HG03025 (cell line): Measurements from ENCODE around the gene HHATL.

Experiments used
- ATAC-seq: cut with Tn5 transposase; IDR thresholded peaks from one replicate; pipeline ENCODE4 v1.9.1; 2021; ENCODE audit warnings: mild to moderate bottlenecking, moderate library complexity; ENCODE audit not compliant: unreplicated experiment, low FRiP score

The HHATL gene

GRCh38 chr3:42686832-42687650 is 15.6 kb downstream of the HHATL start:
- no peak for ATAC-seq

DNA sequence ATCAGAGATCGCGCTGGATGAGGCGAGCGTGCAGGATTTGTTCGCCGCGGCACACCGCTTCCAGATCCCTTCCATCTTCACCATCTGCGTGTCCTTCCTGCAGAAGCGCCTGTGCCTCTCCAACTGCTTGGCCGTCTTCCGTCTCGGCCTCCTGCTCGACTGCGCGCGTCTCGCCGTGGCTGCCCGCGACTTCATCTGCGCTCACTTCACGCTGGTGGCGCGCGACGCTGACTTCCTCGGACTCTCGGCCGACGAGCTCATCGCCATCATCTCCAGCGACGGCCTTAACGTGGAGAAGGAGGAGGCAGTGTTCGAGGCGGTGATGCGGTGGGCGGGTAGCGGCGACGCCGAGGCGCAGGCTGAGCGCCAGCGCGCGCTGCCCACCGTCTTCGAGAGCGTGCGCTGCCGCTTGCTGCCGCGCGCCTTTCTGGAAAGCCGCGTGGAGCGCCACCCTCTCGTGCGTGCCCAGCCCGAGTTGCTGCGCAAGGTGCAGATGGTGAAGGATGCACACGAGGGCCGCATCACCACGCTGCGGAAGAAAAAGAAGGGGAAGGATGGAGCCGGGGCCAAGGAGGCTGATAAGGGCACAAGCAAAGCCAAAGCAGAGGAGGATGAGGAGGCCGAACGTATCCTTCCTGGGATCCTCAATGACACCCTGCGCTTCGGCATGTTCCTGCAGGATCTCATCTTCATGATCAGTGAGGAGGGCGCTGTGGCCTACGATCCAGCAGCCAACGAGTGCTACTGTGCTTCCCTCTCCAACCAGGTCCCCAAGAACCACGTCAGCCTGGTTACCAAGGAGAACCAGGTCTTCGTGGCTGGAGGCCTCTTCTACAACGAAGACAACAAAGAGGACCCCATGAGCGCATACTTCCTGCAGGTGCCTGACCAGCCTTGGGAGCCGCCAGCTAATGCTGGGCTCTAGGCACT is 16.4 kb downstream of the HHATL start:
- no peak for ATAC-seq

- ATAC-seq = no peak
These were observed 17.2 kb downstream of the HHATL start, which contains the start of gene KLHL40 for GRCh38 chr3:42685363-42685881. Gene KLHL40, plus strand, starts transcription at chr3:42685537. Its CDS starts 82 bp downstream, at chr3:42685619.

DNA sequence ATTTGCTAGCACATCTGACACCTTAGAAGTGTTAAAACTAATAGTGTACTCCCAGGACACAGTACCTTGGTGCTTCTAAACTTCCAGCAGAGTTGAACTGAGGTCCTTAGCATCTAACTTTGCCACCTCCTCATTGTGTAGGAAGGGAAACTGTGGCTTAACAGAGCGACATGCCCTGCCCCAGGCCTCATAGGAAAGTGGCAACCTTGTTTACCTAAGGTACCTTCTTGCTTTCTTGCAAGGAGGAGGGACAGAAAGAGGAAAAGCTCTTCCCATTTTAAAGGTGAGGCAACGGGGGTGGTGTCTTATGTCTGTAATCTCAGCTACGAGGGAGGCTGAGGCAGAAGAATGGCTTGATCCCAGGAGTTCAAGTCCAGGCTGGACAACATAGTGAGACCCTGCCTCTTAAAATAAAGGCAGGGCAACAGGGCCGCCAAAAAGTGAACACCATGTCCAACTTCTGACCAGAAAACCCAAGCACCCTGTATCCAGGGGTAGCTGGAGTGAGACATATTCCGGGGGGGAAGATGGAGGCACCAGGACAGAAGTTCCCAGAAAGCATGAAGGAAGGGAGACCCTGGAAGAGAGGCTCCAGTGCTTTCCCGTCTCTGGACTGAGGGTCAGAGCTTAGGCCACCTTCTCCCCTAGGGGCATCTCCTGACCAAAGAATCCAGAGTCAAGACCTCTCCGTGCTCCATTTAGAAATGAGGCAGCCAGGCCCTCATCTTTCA is 17.8 kb downstream of the HHATL start:
- ATAC-seq = no peak

DNA sequence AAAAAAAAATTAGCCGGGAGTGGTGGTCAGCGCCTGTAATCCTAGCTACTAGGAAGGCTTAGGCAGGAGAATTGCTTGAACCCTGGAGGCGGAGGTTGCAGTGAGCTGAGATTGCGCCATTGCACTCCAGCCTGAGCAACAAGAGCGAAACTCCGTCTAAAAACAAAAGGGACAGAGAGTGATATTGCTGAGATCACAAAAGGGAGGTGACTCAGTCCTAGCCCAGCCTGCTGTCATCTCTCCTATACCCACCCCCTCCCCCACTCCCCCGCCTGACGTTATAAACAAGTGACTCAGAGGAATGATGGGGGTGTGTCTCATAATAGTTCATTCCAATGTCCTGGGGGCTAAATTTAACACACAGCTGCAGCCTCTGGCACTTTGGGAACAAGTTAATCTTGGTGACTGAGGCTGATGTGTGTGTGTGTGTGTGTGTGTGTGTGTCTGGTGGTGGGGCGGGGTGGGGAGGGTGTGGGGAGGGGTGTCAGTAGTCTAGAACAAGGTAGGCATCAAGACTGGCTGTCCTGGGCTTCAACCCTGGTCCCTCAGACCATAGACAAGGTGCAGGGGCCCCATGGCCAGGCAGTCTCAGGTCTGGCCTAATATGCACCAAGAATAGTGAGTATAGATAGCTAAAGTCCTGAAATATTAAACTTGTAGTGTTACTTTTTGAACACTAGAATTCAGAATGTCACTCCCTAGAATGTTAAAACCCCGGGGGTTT is 18.6 kb downstream of the HHATL start:
- no peak for ATAC-seq

DNA sequence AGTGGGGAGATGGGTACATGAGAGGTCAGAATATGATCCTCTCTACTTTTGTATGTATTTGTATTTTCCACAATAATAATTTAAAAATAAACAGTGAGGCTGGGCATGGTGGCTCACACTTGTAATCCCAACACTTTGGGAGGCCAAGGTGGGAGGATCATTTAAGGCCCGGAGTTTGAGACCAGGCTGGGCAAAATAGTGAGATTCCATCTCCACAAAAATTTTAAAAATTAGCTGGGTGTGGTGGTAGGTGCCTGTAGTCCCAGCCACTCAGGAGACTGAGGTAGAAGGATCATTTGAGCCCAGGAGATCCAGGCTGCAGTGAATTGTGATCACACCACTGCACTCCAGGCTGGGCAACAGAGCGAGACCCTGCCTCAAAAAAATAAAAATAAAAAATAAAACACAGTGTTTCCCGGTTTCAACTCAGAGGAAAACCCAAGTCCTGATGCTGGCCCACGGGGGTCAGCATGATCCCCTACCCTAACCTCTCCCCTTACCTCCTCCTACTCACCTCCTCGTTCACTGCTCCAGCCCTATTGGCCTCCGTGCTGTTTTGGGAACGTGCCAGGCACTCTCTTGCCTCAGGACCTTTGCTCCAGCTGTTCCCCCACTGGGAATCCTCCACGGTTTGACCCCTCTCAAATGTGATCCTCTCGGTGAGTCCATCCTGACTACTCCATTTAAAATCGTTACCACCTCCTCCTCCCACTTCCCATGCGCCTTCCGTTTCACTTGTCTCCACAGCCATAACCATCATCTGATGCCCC is 20.1 kb downstream of the HHATL start:
- no peak for ATAC-seq

GRCh38 chr3:42681361-42682038 is 21.1 kb downstream of the HHATL start:
- ATAC-seq = no peak

DNA sequence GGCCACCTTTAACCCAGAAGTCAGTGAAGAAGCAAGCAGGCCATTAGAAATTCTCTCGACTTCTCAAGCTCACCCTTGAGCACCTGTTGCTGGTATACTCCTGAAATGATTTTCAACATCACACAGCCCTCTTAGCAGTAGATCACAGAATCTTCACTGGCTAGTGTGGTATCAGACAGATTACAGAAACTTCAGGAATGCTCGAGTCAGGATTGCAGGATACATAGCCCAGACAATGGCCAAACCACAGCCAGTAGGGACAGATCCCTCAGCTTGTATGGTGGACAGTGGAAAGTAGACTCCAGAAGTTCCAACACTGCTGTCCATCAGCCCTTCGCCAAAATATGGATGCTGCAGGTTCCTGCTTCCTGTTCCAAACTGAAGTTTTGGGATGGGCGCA is 21.8 kb downstream of the HHATL start:
- no peak for ATAC-seq

- ATAC-seq = no peak
These were observed 22.3 kb downstream of the HHATL start for GRCh38 chr3:42680271-42680670.

- ATAC-seq = no peak
These were observed 24.2 kb downstream of the HHATL start for GRCh38 chr3:42678447-42678846.

- ATAC-seq = no peak
These were observed 26.7 kb downstream of the HHATL start for GRCh38 chr3:42675909-42676308.

DNA sequence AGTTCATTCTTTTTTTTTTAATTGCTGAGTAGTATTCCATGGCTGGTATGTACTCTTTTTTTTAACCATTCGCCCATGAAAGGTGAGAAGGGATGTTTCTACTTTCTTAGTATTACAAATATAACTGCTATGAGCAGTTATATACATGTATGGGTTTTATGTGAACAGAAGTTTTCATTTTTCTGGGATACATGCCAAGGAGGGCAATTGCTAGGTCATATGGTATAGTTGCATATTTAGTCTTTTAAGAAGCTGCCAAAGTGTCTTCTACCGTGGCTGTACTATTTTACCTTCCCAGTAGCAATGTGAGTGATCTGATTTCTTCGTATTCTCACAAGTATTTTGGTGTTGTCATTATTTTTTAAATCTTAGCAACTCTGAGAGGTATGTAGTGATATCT is 28.5 kb downstream of the HHATL start:
- ATAC-seq = no peak

GRCh38 chr3:42673082-42673481 is 29.5 kb downstream of the HHATL start:
- ATAC-seq = no peak

- ATAC-seq = no peak
These were observed 30.1 kb downstream of the HHATL start for GRCh38 chr3:42672515-42672914.

GRCh38 chr3:42670670-42671069 is 31.9 kb downstream of the HHATL start:
- ATAC-seq = no peak

DNA sequence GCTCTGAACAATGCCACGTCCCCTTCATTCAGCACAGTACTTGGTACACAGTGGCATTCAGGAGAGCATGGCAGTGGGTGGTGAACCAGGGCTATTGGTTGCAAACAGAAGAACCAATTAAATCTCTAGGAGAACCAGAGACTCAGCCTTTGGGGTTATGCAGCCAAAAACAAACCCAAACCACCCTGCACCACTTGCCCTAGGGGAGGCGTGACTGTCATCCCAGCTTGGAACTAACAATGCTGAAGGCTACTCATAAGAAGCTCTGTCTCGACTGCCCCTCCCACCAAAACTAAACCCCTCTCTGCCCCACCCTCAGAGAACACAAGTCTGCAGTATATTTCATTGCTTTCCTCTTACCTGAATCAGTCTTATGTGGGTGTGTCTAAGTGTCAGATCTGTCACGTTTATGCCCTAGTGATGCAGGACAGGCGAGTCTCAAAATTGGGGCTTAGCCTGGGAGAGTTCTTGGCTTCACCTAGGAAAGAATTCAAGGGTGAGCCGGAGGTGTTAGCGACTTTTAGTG is 32.5 kb downstream of the HHATL start:
- no peak for ATAC-seq

GRCh38 chr3:42668793-42669217 is 33.8 kb downstream of the HHATL start:
- no peak for ATAC-seq

DNA sequence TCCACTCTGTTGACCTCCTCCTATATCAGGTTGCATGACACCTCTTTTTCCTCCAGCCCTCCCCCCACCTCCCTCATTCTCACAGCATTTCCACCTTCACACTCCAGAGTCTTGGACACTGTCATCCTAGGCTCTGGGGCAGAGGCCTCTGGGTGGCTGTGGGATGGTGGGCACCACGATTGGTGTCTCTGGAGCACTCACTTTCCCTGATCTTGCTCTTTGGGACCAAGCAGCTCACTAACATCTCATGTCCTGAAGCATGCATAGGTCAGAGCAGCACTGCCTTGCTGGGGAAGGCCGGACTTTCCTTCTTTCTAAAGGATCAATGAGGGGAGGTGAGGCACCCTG is 34.2 kb downstream of the HHATL start:
- no peak for ATAC-seq
